GM23248 (cell line): Measurements from ENCODE around the gene EIF2B4.

Experiments used
- EZH2 ChIP-seq: fragments of 200-600 bp; sonication (generic); IDR thresholded peaks from 2 replicates; pipeline ENCODE4 v1.6.1; 2018; ENCODE audit warnings: antibody characterized with exemption, mild to moderate bottlenecking; ENCODE audit not compliant: insufficient read depth, poor library complexity, severe bottlenecking
- EZH2phosphoT487 ChIP-seq: fragments of 200-600 bp; sonication (generic); IDR thresholded peaks from 2 replicates; pipeline ENCODE4 v1.6.1; 2018; ENCODE audit warnings: antibody characterized with exemption, moderate library complexity, mild to moderate bottlenecking, low read depth; ENCODE audit not compliant: insufficient read depth

DNA sequence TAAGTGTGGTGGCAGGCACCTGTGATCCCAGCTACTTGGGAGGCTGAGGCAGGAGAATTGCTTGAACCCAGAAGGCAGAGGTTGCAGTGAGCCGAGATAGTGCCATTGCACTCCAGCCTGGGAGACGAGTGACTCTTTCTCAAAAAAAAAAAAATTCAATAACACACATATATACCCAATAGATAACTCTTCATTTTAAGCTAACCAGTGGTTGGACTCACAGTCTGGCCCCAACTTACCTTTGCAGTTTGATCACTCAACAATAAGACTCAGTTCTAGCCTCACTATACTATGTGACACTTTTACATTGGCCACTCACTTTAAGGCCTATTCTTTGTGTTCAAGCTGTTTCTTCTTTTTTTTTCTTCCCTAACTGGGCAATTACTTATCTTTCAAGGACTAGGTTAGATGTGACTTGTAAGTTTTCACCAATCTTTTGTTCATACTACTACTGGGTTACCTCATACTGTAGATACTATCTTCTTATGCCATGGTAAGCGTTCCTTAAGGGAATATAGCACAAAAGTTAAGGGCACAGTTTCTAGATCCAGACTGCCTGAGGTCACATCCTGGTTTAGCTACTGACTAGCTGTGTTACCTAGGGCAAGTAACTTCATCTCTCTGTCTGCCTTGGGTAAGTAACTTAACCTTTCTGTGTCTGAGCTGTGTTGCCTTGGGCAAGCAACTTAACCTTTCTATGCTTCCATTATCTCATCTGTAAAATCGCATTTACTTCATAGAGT, 7.3 kb downstream of the EIF2B4 start:
- TF ChIP-seq EZH2phosphoT487 (no peak), EZH2 (no peak)
